Stimulated activated CD4-positive, alpha-beta T cell treated with anti-CD3 and anti-CD28 coated beads, TNF-alpha, amount 100 ng/mL, for 24 hours (primary cell): ENCODE data around the gene BRD9.

ENCODE experiments used
- DNase-seq, 3 experiments: peaks; one replicate each; pipeline ENCODE4 v3.0.0-alpha.2; 2020; ENCODE audit warnings: low read depth in 3 of 3

BRD9 gene

DNA sequence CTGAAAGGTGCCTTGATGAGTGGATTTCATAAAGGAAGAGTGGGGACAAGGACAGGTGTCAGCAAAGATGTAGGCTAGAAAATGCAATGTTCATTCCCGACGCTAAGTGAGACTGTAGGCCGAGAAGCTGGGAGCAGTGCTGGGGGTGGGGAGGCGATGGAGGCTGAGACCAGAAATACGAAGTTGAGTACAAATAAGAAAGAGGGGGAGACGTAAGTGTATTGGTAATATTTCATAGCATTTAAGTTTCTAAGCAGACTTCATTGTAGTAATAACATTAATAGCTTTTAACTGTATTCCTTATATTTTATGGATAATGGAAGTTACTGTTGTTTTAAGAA is 11.1 kb upstream of the BRD9 start:
- no peak for DNase-seq

DNA sequence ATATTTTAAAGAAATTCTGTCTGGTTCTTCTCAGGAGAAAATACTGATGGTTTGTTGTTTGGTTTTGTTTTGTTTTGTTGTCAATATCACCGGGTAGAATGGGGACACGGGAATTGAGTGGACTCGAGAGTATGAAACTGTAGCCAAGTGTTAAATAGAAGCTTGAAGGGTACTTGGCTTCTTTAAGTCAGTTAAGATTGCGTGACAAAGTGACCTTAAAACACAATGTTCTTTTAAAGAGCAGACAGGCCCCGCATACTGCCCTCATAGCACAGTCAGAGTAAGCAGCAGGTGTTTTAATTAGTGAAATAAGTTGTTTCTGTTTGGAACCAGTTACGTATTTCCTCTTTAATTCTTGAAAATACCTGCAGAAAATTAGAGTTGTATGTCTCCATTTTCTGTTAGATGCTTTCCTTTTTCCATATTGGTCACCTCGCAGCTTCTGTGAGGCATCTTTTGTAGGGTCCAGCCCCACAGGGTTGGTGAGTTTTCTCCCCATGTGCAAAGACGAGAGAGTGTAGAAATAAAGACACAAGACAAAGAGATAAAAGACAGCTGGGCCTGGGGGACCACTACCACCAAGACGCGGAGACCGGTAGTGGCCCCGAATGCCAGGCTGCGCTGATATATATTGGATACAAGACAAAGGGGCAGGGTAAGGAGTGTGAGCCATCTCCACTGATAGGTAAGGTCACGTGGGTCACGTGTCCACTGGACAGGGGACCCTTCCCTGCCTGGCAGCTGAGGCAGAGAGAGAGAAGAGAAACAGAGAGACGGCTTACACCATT is 9.7 kb upstream of the BRD9 start:
- DNase-seq = no peak

DNA sequence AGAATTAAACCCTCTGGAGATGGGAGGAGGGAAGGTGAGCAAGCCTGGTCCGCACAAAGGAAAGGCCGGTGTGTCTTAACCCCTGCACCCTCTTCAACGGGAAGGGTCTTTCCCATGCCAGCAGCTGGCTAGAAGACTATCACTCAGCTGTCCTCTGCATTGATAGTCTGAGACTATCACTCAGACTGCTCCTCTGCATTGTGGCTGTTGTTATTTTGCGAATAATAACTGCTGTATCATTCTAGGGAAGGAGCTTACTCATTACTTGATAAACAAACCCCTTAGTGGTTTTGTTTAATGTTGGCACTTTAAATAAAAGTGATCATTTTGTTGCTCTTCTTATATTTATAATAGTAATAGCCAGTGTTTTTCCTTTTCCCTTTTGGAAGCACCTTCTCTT is 8.2 kb upstream of the BRD9 start:
- no peak for DNase-seq

DNA sequence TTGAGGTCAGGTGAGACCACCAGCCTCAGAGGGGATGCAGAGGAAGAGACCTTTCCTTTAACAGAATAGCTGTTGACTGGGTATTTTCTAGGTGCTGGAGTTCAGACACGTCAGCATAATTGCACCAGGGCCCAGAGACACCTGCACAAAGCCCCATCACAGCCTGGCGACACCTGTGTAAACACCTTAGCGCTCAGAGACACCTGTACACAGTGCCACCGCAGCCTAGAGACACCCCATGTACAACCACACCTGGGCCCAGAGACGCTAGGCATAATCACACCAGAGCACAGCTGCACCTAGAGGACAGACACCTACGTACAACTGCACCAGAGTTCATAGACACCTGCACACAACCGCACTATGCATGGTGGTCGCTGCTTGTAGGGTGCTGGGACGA is 1.1 kb upstream of the BRD9 start:
- no peak for DNase-seq

DNA sequence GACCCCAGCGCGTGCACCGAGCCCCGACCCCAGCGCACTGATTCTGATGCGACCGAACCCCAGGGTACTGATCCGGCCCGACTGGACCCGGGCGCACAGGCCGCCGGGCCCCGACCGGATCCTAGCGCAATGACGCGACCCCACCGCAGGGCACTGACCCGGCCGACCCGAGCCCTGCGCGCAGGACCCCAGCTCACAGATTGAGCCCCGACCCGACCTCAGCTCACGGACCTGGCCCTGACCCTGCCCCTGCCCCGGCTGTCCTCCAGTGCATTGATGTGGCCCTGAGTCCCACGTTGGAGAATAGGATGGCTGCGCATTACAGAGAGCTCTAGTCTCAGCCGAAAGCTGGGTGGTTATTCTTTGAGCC is 521 bp upstream of the BRD9 start:
- no peak for DNase-seq

DNA sequence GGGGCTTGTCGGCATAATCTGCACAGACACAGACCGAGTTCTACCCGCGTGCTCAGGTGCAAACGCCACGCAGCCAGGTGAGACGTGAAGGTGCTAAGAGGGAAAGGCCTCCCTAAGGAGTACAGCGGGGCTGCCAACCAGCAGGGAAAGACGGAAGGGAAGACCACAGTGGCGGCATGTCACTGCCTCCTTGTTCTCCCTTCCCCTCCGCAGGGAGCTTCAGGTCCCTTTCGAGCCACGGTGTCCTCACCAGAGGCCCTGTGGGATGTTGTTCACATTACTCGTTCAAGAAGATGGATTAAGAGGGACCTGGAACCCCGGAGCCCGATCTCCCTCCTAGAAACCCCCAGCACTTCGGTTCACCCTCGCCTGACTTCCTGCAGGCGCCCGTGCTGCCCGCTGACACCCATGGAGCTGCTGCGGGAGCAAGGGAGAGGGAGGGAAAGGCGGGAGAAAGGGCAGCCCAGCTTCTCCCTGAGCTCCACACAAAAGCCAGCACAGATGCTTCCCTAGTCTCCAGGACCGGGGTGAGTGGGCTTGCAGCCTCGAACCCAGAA is 686 bp downstream of the BRD9 start:
- DNase-seq = no peak

DNA sequence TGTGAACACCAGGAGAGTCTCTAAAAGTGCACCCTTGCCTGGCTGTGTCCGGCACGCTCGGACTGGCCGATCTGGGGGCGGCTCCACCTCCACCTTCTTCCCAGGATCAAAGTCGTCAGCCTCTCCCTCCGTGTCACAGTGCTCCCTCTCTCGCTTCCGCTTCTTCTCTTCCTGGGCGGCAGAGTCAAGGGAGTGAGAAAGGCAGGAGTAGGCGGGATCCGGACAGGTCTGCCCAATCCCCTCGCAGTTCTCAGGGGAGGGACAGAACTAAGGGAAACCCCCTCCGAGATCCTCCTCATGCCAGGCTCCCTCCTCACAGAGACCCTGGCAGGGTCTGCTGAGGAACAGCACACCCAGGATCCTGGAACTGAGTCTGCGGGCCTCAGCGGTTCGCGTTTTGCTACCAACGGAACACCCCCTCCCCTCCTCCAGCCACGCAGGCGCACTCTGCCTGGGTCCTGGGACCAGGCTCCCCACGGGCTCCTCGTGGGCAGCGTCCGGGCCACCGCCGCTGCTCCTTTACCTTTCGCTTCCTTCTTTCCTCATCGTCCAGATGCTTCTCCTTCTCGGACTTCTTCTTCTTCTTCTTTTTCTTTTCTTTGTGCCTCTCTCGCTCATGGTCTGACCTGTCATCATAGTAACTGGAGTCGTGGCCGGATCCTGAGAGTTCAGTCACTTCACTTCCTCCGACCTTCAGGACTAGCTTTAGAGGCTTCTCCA is 1.3 kb downstream of the BRD9 start:
- no peak for DNase-seq

DNA sequence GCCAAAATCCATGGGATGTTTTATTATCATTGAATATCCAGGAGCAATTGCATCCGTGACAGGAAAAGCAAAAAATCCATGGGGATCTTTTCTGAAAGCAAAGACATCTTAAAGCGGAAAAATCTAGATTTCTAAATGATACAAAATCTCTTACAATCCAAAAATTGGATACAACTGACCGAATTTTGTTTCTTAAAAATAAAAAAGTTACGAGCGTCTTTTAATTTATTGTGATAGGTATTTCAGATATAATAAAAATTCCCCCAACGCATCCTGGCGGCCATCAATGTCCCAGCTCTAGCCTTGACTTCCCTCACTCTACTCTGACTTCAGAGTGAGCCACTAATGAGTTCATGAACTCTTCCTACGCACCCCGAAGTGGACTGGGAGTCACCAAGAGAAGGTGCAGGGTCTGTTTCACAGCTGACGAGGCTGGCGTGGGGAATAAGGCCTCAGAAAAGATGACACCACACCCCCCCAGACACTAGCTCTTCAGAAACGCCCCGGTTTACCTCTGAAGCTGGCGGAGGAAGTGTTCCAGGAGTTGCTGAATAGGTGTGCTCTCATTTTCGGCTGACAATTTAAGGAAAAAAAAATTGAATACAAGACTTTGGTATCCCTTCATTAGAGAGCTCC is 3.4 kb downstream of the BRD9 start:
- DNase-seq = no peak

DNA sequence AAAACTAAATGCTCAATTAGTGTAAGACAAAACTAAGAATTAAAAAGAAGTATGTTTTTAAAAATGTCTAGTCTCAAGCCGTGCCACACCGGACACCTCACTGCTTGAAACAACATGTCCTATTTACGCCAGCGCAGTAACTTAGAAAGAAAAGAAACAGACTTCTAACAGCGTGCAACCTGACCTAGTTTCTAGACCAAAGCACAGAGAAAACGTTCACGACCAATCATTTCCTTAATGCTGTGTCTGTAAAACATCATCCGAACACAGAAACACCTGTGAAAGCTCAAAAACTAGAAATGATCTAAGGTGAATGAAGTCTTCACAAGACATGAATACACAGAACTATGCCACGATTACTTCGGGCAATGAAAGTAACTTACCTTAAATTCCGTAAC is 4.0 kb downstream of the BRD9 start:
- no peak for DNase-seq

DNA sequence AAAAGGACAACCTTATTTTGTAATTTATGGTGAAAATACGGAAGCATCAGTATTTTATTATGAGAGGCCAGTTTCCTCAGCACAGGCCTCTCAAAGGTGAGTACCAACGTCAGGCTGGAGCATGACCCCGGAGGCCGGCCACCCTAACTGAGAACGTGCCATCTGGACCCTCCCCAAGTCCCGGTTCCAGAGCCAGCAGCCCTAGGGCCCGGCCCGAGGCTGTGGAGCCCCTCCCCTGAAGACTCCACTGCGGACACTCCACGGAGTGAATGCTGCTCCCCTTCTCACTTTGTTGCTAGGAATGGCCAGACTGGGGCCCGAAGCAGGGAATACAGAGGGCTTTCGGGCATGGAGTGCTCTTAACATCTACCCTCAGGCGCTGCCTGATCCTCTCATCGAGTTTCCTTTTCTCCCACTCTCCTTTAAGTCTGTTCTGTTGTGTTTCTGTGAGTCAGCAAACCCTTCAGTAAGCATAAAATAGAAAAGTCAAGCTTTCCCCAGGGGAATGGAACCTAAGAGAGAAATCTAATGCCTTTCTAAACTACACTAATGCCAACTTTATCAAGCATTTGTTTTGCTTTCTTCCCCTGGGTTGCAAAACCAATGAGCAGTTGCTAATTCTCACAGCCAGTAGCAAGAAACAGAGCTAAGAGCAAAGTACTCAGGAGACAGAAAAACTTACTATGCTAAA is 4.5 kb downstream of the BRD9 start:
- no peak for DNase-seq

DNA sequence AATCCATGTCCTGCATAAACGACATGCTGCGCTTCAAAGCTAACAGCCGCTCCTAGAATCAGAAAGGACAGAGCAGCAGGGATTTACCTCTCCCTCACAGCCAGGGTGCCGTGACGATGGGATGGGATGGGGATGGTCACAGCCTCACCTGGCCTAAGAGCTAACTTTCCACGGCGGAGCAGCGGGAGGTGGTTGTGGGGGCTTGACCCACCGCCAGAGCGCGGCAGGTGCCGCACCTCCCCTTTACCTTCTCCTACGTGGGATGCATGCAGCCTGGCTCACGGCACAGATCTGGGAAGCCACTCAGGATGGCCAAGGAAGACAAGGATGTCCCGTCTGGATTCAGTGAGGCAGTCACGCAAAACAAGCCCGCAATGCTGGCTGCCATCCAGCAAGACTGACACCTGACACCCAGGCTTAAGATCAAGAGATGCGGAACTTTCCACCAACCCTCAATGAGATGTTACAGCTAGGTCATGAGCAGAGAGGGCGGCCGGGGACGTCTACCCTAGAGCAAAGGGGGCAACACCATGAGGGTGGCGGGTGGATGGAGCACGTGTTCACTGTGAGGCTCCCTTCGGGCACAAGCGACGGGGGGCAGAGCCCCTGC is 5.8 kb downstream of the BRD9 start:
- no peak for DNase-seq

DNA sequence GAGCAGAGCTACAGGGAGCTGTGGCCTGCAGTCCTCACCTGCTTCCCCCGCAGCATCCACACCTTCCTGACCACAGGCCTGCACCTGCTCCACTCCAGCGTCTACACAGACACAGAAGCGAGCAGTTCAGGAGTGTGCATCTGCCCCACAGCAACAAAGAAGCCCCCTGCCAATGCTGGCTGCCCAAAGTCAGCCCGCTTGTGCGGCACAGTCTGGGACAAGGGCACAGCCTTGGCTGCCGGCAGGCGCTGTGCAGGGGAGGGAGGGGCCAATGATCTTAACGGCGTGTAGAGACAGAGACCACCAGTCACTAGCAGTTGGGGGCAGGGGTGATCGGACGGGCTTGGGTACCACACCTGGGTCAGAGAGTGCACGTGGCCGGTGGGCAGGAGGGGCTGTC is 6.6 kb downstream of the BRD9 start:
- no peak for DNase-seq

DNA sequence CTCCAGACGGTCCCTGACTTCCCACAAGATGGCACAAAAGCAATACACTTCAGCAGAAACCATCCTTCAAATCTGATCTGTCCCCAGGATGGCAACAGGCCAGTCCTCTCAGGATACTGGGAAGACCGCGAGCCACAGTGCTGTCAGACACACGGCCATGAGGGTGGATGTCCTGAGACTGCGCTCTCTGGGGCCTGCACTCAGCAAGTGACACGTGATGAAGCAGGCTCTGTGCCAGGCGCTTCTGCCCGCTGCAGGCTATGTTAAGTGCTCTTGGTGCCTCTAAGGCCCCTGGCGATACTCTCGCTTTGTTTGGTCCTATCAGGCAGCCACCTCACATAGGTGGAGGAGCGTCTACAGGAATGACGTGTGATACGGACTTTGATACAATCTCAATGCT is 7.1 kb downstream of the BRD9 start:
- DNase-seq = no peak

DNA sequence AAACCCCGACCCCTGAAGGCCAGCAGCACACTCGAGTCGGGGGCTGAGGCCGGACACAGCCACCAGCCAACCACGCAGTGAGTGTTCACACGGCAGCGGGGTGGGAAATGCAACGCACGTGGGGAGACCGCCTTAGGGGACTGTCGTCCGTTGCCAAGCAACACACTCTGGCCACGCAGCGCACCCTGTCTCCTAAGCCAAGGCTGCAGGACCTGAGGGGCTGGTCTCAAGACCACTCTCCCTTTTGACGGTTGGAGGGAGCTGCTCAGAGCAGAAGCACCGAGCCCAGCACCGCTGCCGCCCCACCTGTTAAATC is 7.5 kb downstream of the BRD9 start:
- no peak for DNase-seq

DNA sequence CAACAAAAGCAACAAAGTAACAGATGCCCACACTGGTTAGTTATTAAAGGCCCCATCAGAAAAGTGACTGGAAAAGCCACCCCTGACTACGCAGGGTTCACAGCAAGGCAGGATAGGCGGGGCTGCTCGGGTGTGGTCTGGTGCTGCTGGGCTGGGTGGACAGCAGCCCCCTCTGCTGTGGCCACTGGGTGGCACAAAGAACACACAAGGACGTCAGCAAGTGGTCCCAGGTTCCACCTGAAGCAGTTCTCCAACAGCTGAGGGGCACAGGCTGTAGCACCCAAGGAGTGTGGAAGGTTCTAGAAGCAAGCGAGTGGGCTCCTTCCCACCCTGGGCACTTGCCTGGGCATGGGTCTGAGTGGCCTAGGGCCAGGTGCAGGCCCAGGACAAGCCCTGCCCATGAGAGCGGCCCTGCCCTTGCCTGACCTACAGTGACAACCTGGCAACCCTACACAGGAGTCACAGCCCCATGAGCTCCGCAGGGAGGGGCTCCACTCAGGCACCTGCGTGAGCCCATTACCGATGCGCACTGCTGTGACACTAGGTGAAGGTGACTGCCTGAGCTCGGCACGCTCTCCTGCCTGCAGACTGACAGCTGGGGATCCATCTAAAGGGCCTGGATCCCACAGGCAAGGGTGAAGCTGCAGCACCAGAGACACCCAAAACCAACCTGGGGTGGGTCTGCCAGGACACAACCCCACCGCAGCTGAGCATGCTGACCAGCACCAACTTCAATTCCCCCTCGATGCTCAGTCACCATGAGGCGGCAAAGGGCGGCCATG is 8.1 kb downstream of the BRD9 start:
- DNase-seq = no peak

DNA sequence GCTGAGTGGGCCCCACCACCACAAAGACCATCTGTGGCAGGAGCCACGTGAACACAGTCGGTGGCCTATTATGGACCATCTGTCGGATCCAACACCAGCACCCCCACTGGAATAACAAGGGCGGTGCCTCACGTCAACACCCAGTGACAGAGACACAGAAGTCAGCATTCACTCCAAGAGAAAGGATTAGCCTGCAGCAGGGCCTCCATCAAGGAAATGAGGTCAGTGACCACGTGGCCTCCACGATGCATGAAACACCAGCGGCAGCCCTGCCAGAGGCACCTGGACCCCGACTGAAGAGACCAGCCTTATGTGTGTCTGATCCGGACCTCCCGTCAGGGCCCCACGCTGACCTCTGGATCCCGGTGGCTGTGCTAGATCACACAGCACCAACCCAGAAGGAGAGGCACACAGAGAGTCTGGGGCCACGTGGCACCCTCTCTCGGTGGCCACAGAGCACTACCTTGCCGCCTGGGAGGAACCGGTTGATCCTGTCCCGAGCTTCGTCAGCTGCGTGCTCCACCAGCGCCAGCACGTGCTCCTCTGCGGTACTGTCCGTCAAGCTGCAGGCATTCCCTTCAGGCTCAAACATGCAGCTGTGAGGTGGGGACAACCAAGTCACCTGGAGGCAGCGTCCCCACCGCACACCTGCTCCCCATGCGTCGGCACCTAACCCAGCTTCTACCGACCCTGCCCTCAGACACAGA is 9.0 kb downstream of the BRD9 start:
- no peak for DNase-seq

DNA sequence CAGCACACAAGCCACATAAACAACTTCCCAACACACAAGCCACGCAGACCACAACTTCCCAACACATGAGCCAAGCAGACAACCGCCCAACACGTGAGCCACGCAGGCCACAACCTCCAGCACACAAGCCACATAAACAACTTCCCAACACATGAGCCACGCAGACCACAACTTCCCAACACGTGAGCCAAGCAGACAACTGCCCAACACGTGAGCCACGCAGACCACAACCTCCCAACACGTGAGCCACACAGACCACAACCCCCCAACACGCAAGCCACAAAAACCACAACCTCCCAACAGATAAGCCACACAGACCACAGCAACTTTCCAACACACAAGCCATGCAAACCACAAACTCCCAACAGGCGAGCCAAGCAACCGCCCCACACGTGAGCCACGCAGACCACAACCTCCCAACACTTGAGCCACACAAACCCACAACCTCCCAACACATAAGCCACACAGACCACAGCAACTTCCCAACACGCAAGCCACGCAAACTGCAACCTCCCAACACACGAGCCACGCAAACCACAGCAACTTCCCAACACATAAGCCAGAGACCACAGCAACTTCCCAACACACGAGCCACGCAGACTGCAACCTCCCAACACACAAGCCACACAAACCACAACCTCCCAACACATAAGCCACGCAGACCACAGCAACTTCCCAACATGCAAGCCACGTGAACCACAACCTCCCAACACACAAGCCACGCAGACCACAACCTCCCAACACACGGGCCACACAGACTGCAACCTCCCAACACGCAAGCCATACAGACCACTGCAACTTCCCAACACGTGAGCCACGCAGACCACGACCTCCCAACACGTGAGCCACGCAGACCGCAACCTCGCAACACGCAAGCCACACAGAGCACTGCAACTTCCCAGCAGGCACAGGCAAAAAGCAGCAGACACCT is 10.1 kb downstream of the BRD9 start:
- DNase-seq = no peak

DNA sequence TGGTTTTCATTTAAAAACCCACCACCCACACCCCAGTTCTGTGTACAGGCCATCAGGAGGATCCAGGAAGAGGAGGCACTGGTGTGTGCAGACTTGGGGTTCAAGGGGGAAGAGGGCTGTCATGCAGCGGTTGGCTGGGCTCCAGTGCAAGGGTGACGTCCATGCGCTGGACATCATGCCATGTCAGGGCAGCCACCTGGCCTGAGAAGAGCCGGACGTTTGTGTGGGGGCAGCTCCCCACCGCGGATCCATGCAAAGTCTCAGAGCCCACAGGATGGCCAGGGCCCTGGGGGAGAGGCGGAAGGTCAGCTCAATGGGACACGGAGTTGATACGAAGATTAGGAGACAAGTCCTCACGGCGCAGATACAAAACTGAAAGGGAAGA is 11.1 kb downstream of the BRD9 start:
- DNase-seq = no peak

DNA sequence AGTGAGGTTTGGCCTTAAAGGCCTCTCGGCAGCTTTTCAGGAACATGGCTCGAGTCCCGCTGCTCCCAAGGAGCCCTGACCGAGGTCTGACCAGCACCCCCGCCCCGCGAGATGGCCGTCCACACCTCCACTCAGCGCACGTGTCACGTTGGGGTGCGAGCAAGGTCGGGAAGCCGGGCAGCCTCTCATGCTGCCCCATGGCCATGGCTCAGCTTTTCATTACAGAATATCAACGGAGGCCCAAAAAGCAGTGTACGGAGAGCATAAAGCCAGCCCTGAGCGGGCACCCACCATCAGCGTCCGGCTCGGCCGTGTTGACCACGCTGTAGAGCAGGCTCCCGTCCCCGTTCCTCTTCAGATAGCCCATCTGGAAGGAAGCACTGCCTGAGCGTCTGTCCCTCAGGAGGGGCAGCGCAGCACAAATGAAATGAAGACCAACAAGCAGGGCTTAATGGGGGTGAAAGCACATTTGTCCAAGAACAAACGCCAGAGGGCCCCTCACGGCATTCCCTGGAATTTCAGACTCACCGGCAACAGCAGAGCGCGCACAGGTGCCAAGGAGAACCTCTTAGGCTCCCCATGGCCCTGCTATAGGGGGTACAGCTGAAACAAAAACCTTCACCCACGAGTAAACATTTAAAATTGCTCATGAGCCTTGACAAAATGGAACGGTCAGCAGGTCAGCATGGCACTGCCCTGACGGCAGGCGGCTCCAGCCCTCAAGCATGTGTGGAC is 11.6 kb downstream of the BRD9 start:
- DNase-seq = no peak
